ENCODE results near the gene CAP1.

DNA sequence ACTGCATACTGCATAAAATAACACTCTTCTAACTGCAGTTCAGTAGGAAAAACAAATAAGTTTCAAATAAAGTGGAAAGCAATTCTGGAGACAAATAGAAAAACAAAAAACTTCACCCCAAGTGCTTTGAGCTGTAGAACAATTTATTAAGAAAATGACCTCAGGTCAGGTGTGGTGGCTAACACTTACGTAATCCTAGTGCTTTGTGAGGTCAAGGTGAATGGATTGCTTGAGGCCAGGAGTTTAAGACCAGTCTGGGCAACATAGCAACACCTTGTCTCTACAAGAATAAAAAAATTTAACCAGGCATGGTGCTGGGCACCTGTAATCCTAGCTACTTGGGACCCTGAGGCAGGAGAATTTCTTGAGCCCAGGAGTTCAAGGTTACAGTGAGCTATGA, 61.5 kb downstream of the CAP1 start:
- TF ChIP-seq, protein P1, sequence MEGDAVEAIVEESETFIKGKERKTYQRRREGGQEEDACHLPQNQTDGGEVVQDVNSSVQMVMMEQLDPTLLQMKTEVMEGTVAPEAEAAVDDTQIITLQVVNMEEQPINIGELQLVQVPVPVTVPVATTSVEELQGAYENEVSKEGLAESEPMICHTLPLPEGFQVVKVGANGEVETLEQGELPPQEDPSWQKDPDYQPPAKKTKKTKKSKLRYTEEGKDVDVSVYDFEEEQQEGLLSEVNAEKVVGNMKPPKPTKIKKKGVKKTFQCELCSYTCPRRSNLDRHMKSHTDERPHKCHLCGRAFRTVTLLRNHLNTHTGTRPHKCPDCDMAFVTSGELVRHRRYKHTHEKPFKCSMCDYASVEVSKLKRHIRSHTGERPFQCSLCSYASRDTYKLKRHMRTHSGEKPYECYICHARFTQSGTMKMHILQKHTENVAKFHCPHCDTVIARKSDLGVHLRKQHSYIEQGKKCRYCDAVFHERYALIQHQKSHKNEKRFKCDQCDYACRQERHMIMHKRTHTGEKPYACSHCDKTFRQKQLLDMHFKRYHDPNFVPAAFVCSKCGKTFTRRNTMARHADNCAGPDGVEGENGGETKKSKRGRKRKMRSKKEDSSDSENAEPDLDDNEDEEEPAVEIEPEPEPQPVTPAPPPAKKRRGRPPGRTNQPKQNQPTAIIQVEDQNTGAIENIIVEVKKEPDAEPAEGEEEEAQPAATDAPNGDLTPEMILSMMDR (IDR thresholded peaks at IDR 0.05): no peak
- TF ChIP-seq POLR2A (IDR thresholded peaks at IDR 0.05): no peak
